HEK293 (cell line): ENCODE results near the gene AMOTL1.

Source experiments
- CTCF ChIA-PET: fragments of 350-600 bp; formaldehyde crosslinking; extraction: SDS; loops from one replicate; lab custom pipeline; 2021; ENCODE audit warnings: antibody characterized with exemption; lab: Yijun Ruan, JAX
- POLR2A ChIA-PET: fragments of 300-600 bp; formaldehyde crosslinking; extraction: SDS; loops from one replicate; lab custom pipeline; 2020; ENCODE audit warnings: antibody characterized with exemption, inconsistent platforms; lab: Yijun Ruan, JAX
- H3K27ac ChIP-seq: fragments of 200-500 bp; sonication (Bioruptor generic); 2 replicates; pipeline ENCODE4 v1.5.1; 2014; ENCODE audit warnings: low read depth, low read length, control low read depth, inconsistent platforms; ENCODE audit errors: extremely low read depth
- H3K36me3 ChIP-seq, 2 experiments: fragments of 200-500 bp in 1 of 2; sonication (Bioruptor generic) in 1 of 2; 1 replicate in 1 of 2; 2 replicates in 1 of 2; pipeline ENCODE4 v1.5.1; 2014 to 2017; ENCODE audit warnings: inconsistent platforms in 2 of 2, low read length in 2 of 2; ENCODE audit not compliant: control insufficient read depth in 2 of 2, insufficient read depth in 1 of 2
- H3K4me1 ChIP-seq: fragments of 200-500 bp; sonication (Bioruptor generic); 2 replicates; pipeline ENCODE4 v1.5.1; 2014; ENCODE audit warnings: mild to moderate bottlenecking, low read length, inconsistent platforms; ENCODE audit not compliant: control insufficient read depth, insufficient read depth
- H3K4me3 ChIP-seq: 2 replicates; pipeline ENCODE4 v1.5.1; 2011; ENCODE audit warnings: low read depth, mild to moderate bottlenecking, control low read depth, low read length, moderate library complexity
- H3K9me3 ChIP-seq: fragments of 200-500 bp; sonication (Bioruptor generic); 2 replicates; pipeline ENCODE4 v1.5.1; 2014; ENCODE audit warnings: low read depth, low read length, inconsistent platforms; ENCODE audit not compliant: control insufficient read depth, insufficient read depth
- SCRT1 ChIP-seq: fragments of 450-650 bp; formaldehyde crosslinking; IDR thresholded peaks from 2 replicates; pipeline ENCODE4 v1.5.1; 2016; ENCODE audit warnings: missing biosample characterization, missing genetic modification characterization, borderline replicate concordance
- SP2 ChIP-seq: fragments of 450-650 bp; formaldehyde crosslinking; IDR thresholded peaks from 2 replicates; pipeline ENCODE4 v1.5.1; 2016; ENCODE audit warnings: missing biosample characterization, missing genetic modification characterization
- TRIM28 ChIP-seq: IDR thresholded peaks from 2 replicates; pipeline ENCODE4 v1.6.1; 2011; ENCODE audit warnings: low read length, control low read depth, borderline replicate concordance
- WT1 ChIP-seq: fragments of 450-650 bp; formaldehyde crosslinking; IDR thresholded peaks from 2 replicates; pipeline ENCODE4 v1.5.1; 2016; ENCODE audit warnings: missing biosample characterization, missing genetic modification characterization
- ZBTB17 ChIP-seq: fragments of 450-650 bp; formaldehyde crosslinking; IDR thresholded peaks from 2 replicates; pipeline ENCODE4 v1.5.1; 2016; ENCODE audit warnings: missing biosample characterization, missing genetic modification characterization
- ZBTB20 ChIP-seq: fragments of 450-650 bp; formaldehyde crosslinking; IDR thresholded peaks from 2 replicates; pipeline ENCODE4 v1.5.1; 2016; ENCODE audit warnings: missing biosample characterization, missing genetic modification characterization
- ZBTB26 ChIP-seq: fragments of 450-650 bp; formaldehyde crosslinking; optimal IDR thresholded peaks from 2 replicates; pipeline ENCODE3; 2016; ENCODE audit warnings: missing biosample characterization, mild to moderate bottlenecking, missing genetic modification characterization
- ZBTB6 ChIP-seq: fragments of 450-650 bp; formaldehyde crosslinking; IDR thresholded peaks from 2 replicates; pipeline ENCODE4 v1.5.1; 2017; ENCODE audit warnings: missing biosample characterization, missing genetic modification characterization
- ZBTB8A ChIP-seq: fragments of 450-650 bp; formaldehyde crosslinking; IDR thresholded peaks from 2 replicates; pipeline ENCODE4 v1.5.1; 2016; ENCODE audit warnings: missing biosample characterization, missing genetic modification characterization
- ZFHX2 ChIP-seq: fragments of 450-650 bp; formaldehyde crosslinking; conservative IDR thresholded peaks from 2 replicates; pipeline ENCODE4 v1.5.1; 2016; ENCODE audit warnings: missing biosample characterization, missing genetic modification characterization
- ZFP37 ChIP-seq: fragments of 450-650 bp; formaldehyde crosslinking; IDR thresholded peaks from 2 replicates; pipeline ENCODE4 v1.5.1; 2016; ENCODE audit warnings: missing biosample characterization, missing genetic modification characterization
- ZNF121 ChIP-seq: fragments of 450-650 bp; formaldehyde crosslinking; IDR thresholded peaks from 2 replicates; pipeline ENCODE4 v1.5.1; 2016; ENCODE audit warnings: missing biosample characterization, missing genetic modification characterization
- ZNF155 ChIP-seq: fragments of 450-650 bp; formaldehyde crosslinking; IDR thresholded peaks from 2 replicates; pipeline ENCODE4 v1.5.1; 2016; ENCODE audit warnings: missing biosample characterization, missing genetic modification characterization
- ZNF184 ChIP-seq: fragments of 450-650 bp; IDR thresholded peaks from 2 replicates; pipeline ENCODE4 v1.5.1; 2018; ENCODE audit warnings: missing biosample characterization, mild to moderate bottlenecking, missing genetic modification characterization
- ZNF335 ChIP-seq: fragments of 450-650 bp; formaldehyde crosslinking; conservative IDR thresholded peaks from 2 replicates; pipeline ENCODE4 v1.5.1; 2016; ENCODE audit warnings: missing biosample characterization, missing genetic modification characterization
- ZNF473 ChIP-seq: fragments of 450-650 bp; formaldehyde crosslinking; IDR thresholded peaks from 2 replicates; pipeline ENCODE4 v1.5.1; 2017; ENCODE audit warnings: missing biosample characterization, missing genetic modification characterization
- ZNF549 ChIP-seq: fragments of 450-650 bp; IDR thresholded peaks from 2 replicates; pipeline ENCODE4 v1.5.1; 2018; ENCODE audit warnings: missing biosample characterization, missing genetic modification characterization, mild to moderate bottlenecking, inconsistent platforms, moderate library complexity
- ZNF660 ChIP-seq: fragments of 450-650 bp; IDR thresholded peaks from 2 replicates; pipeline ENCODE4 v1.5.1; 2018; ENCODE audit warnings: missing biosample characterization, mild to moderate bottlenecking, missing genetic modification characterization
- ZNF843 ChIP-seq: fragments of 450-650 bp; formaldehyde crosslinking; IDR thresholded peaks from 2 replicates; pipeline ENCODE4 v1.5.1; 2016; ENCODE audit warnings: missing biosample characterization, missing genetic modification characterization
- ZSCAN30 ChIP-seq: fragments of 450-650 bp; IDR thresholded peaks from 2 replicates; pipeline ENCODE4 v1.5.1; 2018; ENCODE audit warnings: missing biosample characterization, mild to moderate bottlenecking, missing genetic modification characterization, moderate library complexity
- TF ChIP-seq, protein P1 (sequence below): fragments of 450-650 bp; formaldehyde crosslinking; IDR thresholded peaks from 2 replicates; pipeline ENCODE4 v1.5.1; 2017; ENCODE audit warnings: missing biosample characterization, missing genetic modification characterization
- TF ChIP-seq, protein P2 (sequence below): fragments of 450-650 bp; formaldehyde crosslinking; IDR thresholded peaks from 2 replicates; pipeline ENCODE4 v1.5.1; 2017; ENCODE audit warnings: missing biosample characterization, missing genetic modification characterization
- TF ChIP-seq, protein P3 (sequence below): fragments of 450-650 bp; formaldehyde crosslinking; IDR thresholded peaks from 2 replicates; pipeline ENCODE4 v1.5.1; 2016; ENCODE audit warnings: missing biosample characterization, missing genetic modification characterization

The AMOTL1 gene

GRCh38 chr11:94740083-94741021 is 27.8 kb upstream of the AMOTL1 start:
- peak overlapping the region; percentile 68 for H3K4me3 ChIP-seq
- POLR2A ChIA-PET: interaction anchor here (1.4 to 1.6 kb wide), 2 partner anchors 28 to 327 kb away, joined by 4 to 5 read pairs; partner anchors contain the start of genes AMOTL1 and SRSF8
- H3K27ac ChIP-seq: peak overlapping the region; percentile 34; the same call in 1 of the 2 replicates
- peaks cover 9% of the 10 kb centered on the region for H3K4me1 ChIP-seq
- TF ChIP-seq ZBTB8A (tag by site-specific recombination) (peak; percentile 12; the same call in 1 of the 2 replicates), TRIM28 (no peak), ZNF155 (no peak), ZBTB17 (tag by site-specific recombination) (peak; percentile 13; the same call in 1 of the 2 replicates), ZNF660 (tag by site-specific recombination) (0 out of 2 replicates have a peak, but pooled peaks have one; percentile 25), ZBTB20 (tag by site-specific recombination) (no peak), ZNF549 (tag by site-specific recombination) (no peak), WT1 (0 out of 2 replicates have a peak, but pooled peaks have one; percentile 15), ZSCAN30 (tag by site-specific recombination) (peak; percentile 50; the same call in 1 of the 2 replicates), ZNF184 (tag by site-specific recombination) (0 out of 2 replicates have a peak, but pooled peaks have one; percentile 15), ZBTB6 (tag by site-specific recombination) (peak; percentile 56), ZNF121 (tag by site-specific recombination) (no peak), ZNF473 (no peak)
- H3K36me3 ChIP-seq: no peaks in the 10 kb centered on the region
- CTCF ChIA-PET: interaction anchor here (0.6 to 7.8 kb wide), 12 partner anchors 9 to 416 kb away, joined by 3 to 48 read pairs (median 5); partner anchors contain the start of gene AMOTL1
- no peaks in the 10 kb centered on the region for H3K9me3 ChIP-seq

DNA sequence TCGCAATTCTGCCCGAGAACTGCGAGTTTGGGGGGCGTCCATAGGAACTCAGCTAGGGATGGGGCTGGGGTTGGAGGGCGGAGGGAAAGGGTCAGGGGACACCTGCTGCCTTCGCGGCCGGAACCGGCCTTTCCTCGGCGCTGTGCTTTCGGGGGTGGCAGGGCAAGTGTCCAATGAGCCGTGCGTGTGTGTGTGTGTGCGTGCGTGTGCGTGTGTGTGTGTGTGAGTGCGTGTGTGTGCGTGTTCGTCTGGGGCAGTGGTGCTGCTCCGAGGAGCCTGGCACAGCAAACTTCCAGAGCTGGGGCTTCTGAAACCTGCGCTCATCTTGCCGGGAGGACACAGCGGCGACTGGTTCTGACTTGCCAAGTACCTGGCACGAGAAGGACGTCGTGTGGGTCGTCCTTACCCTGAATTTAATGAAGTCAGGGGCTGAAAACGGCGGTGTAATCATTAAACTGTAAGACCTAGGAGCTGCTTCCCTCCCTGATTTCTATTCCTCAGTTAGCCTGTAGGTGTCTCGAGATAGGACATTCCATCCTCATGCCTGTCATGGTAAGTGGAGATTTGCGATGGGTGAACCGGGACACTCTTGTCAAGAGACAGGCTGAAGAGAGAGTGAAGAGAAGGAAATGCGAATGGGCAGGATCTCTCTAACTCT is 27.0 kb upstream of the AMOTL1 start:
- H3K27ac ChIP-seq: peak overlapping the region; percentile 34; the same call in 1 of the 2 replicates
- H3K4me3 ChIP-seq: peak overlapping the region; percentile 68
- H3K36me3 ChIP-seq: no peaks in the 10 kb centered on the region
- POLR2A ChIA-PET: interaction anchor here (0.8 to 1.6 kb wide), 4 partner anchors 27 to 326 kb away, joined by 3 to 8 read pairs (median 4); partner anchors contain the start of genes AMOTL1, FUT4 and SRSF8
- CTCF ChIA-PET: interaction anchor here (0.6 to 7.8 kb wide), 14 partner anchors 10 to 415 kb away, joined by 3 to 48 read pairs (median 5); partner anchors contain the start of gene AMOTL1
- no peaks in the 10 kb centered on the region for H3K9me3 ChIP-seq
- H3K4me1 ChIP-seq: peaks cover 9% of the 10 kb centered on the region
- TF ChIP-seq ZFP37 (tag by site-specific recombination): peak; percentile 86; the same call in 1 of the 2 replicates
- TF ChIP-seq SP2 (tag by site-specific recombination): no peak
- TF ChIP-seq, protein P1, sequence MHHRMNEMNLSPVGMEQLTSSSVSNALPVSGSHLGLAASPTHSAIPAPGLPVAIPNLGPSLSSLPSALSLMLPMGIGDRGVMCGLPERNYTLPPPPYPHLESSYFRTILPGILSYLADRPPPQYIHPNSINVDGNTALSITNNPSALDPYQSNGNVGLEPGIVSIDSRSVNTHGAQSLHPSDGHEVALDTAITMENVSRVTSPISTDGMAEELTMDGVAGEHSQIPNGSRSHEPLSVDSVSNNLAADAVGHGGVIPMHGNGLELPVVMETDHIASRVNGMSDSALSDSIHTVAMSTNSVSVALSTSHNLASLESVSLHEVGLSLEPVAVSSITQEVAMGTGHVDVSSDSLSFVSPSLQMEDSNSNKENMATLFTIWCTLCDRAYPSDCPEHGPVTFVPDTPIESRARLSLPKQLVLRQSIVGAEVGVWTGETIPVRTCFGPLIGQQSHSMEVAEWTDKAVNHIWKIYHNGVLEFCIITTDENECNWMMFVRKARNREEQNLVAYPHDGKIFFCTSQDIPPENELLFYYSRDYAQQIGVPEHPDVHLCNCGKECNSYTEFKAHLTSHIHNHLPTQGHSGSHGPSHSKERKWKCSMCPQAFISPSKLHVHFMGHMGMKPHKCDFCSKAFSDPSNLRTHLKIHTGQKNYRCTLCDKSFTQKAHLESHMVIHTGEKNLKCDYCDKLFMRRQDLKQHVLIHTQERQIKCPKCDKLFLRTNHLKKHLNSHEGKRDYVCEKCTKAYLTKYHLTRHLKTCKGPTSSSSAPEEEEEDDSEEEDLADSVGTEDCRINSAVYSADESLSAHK (tag by site-specific recombination): 0 out of 2 replicates have a peak, but pooled peaks have one; percentile 5
- peak; percentile 66 for TF ChIP-seq ZFHX2 (tag by site-specific recombination)
- TF ChIP-seq ZNF843 (tag by site-specific recombination): no peak
- 0 out of 2 replicates have a peak, but pooled peaks have one; percentile 23 for TF ChIP-seq SCRT1 (tag by site-specific recombination)
- TF ChIP-seq, protein P2, sequence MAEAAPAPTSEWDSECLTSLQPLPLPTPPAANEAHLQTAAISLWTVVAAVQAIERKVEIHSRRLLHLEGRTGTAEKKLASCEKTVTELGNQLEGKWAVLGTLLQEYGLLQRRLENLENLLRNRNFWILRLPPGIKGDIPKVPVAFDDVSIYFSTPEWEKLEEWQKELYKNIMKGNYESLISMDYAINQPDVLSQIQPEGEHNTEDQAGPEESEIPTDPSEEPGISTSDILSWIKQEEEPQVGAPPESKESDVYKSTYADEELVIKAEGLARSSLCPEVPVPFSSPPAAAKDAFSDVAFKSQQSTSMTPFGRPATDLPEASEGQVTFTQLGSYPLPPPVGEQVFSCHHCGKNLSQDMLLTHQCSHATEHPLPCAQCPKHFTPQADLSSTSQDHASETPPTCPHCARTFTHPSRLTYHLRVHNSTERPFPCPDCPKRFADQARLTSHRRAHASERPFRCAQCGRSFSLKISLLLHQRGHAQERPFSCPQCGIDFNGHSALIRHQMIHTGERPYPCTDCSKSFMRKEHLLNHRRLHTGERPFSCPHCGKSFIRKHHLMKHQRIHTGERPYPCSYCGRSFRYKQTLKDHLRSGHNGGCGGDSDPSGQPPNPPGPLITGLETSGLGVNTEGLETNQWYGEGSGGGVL: peak; percentile 83
- peak; percentile 89 for TF ChIP-seq ZNF335 (tag by site-specific recombination)
- peak; percentile 92 for TF ChIP-seq ZBTB26
- TF ChIP-seq, protein P3, sequence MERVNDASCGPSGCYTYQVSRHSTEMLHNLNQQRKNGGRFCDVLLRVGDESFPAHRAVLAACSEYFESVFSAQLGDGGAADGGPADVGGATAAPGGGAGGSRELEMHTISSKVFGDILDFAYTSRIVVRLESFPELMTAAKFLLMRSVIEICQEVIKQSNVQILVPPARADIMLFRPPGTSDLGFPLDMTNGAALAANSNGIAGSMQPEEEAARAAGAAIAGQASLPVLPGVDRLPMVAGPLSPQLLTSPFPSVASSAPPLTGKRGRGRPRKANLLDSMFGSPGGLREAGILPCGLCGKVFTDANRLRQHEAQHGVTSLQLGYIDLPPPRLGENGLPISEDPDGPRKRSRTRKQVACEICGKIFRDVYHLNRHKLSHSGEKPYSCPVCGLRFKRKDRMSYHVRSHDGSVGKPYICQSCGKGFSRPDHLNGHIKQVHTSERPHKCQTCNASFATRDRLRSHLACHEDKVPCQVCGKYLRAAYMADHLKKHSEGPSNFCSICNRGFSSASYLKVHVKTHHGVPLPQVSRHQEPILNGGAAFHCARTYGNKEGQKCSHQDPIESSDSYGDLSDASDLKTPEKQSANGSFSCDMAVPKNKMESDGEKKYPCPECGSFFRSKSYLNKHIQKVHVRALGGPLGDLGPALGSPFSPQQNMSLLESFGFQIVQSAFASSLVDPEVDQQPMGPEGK (tag by site-specific recombination): peak; percentile 66; the same call in 1 of the 2 replicates
- TF ChIP-seq ZNF473: no peak
